HEK293 (cell line): ENCODE results near the gene AURKAIP1.

ENCODE experiments used
- CTCF ChIP-seq: fragments of 450-650 bp; formaldehyde crosslinking; IDR thresholded peaks from 2 replicates; pipeline ENCODE4 v1.5.1; 2016; ENCODE audit warnings: missing biosample characterization, missing genetic modification characterization
- GFI1B ChIP-seq: fragments of 450-650 bp; formaldehyde crosslinking; IDR thresholded peaks from 2 replicates; pipeline ENCODE4 v1.5.1; 2016; ENCODE audit warnings: missing biosample characterization, missing genetic modification characterization
- HIC1 ChIP-seq: fragments of 450-650 bp; formaldehyde crosslinking; IDR thresholded peaks from 2 replicates; pipeline ENCODE4 v1.5.1; 2016; ENCODE audit warnings: missing biosample characterization, missing genetic modification characterization
- IKZF3 ChIP-seq: fragments of 450-650 bp; IDR thresholded peaks from 2 replicates; pipeline ENCODE4 v1.5.0; 2018; ENCODE audit warnings: missing biosample characterization, mild to moderate bottlenecking, missing genetic modification characterization, moderate library complexity
- PRDM1 ChIP-seq: fragments of 450-650 bp; formaldehyde crosslinking; IDR thresholded peaks from 2 replicates; pipeline ENCODE4; 2016; ENCODE audit warnings: missing biosample characterization, missing genetic modification characterization
- PRDM10 ChIP-seq: fragments of 450-650 bp; formaldehyde crosslinking; IDR thresholded peaks from 2 replicates; pipeline ENCODE4 v1.5.1; 2016; ENCODE audit warnings: missing biosample characterization, missing genetic modification characterization
- SALL2 ChIP-seq: fragments of 450-650 bp; formaldehyde crosslinking; IDR thresholded peaks from 2 replicates; pipeline ENCODE4 v1.5.0; 2017; ENCODE audit warnings: missing biosample characterization, mild to moderate bottlenecking, missing genetic modification characterization, borderline replicate concordance
- SCRT1 ChIP-seq: fragments of 450-650 bp; formaldehyde crosslinking; IDR thresholded peaks from 2 replicates; pipeline ENCODE4 v1.5.1; 2016; ENCODE audit warnings: missing biosample characterization, missing genetic modification characterization, borderline replicate concordance
- SP7 ChIP-seq: fragments of 450-650 bp; formaldehyde crosslinking; IDR thresholded peaks from 2 replicates; pipeline ENCODE4 v1.5.1; 2016; ENCODE audit warnings: missing biosample characterization, missing genetic modification characterization
- TRIM28 ChIP-seq: IDR thresholded peaks from 2 replicates; pipeline ENCODE4 v1.6.1; 2011; ENCODE audit warnings: low read length, control low read depth, borderline replicate concordance
- ZBTB17 ChIP-seq: fragments of 450-650 bp; formaldehyde crosslinking; IDR thresholded peaks from 2 replicates; pipeline ENCODE4 v1.5.1; 2016; ENCODE audit warnings: missing biosample characterization, missing genetic modification characterization
- ZNF132 ChIP-seq: fragments of 450-650 bp; formaldehyde crosslinking; IDR thresholded peaks from 2 replicates; pipeline ENCODE4 v1.5.1; 2017; ENCODE audit warnings: missing biosample characterization, missing genetic modification characterization, borderline replicate concordance
- ZNF18 ChIP-seq: fragments of 450-650 bp; formaldehyde crosslinking; IDR thresholded peaks from 2 replicates; pipeline ENCODE4 v1.5.1; 2016; ENCODE audit warnings: missing biosample characterization, missing genetic modification characterization
- ZNF26 ChIP-seq: fragments of 450-650 bp; formaldehyde crosslinking; IDR thresholded peaks from 2 replicates; pipeline ENCODE4 v1.5.1; 2016; ENCODE audit warnings: missing biosample characterization, missing genetic modification characterization
- ZNF37A ChIP-seq: fragments of 450-650 bp; IDR thresholded peaks from 2 replicates; pipeline ENCODE4 v1.5.1; 2018; ENCODE audit warnings: missing biosample characterization, missing genetic modification characterization
- ZNF404 ChIP-seq: fragments of 450-650 bp; formaldehyde crosslinking; IDR thresholded peaks from 2 replicates; pipeline ENCODE4 v1.5.1; 2017; ENCODE audit warnings: missing biosample characterization, missing genetic modification characterization
- ZNF433 ChIP-seq: fragments of 450-650 bp; formaldehyde crosslinking; IDR thresholded peaks from 2 replicates; pipeline ENCODE4 v1.5.1; 2016; ENCODE audit warnings: missing biosample characterization, missing genetic modification characterization, low read depth
- ZNF488 ChIP-seq: fragments of 450-650 bp; formaldehyde crosslinking; IDR thresholded peaks from 2 replicates; pipeline ENCODE4 v1.5.1; 2016; ENCODE audit warnings: missing biosample characterization, missing genetic modification characterization
- ZNF776 ChIP-seq: fragments of 450-650 bp; formaldehyde crosslinking; IDR thresholded peaks from 2 replicates; pipeline ENCODE4 v1.5.0; 2017; ENCODE audit warnings: missing biosample characterization, missing genetic modification characterization, borderline replicate concordance
- ZSCAN18 ChIP-seq: fragments of 450-650 bp; formaldehyde crosslinking; IDR thresholded peaks from 2 replicates; pipeline ENCODE4 v1.5.1; 2016; ENCODE audit warnings: missing biosample characterization, missing genetic modification characterization
- ZSCAN23 ChIP-seq: fragments of 450-650 bp; formaldehyde crosslinking; IDR thresholded peaks from 2 replicates; pipeline ENCODE4 v1.5.1; 2016; ENCODE audit warnings: missing biosample characterization, missing genetic modification characterization
- ZSCAN30 ChIP-seq: fragments of 450-650 bp; IDR thresholded peaks from 2 replicates; pipeline ENCODE4 v1.5.1; 2018; ENCODE audit warnings: missing biosample characterization, mild to moderate bottlenecking, missing genetic modification characterization, moderate library complexity
- ZXDB ChIP-seq: fragments of 450-650 bp; formaldehyde crosslinking; IDR thresholded peaks from 2 replicates; pipeline ENCODE4 v1.5.1; 2016; ENCODE audit warnings: missing biosample characterization, missing genetic modification characterization

The AURKAIP1 gene

GRCh38 chr1:1402072-1402900, 27.3 kb upstream of the AURKAIP1 start (continued):
- 0 out of 2 replicates have a peak, but pooled peaks have one; percentile 22 for TF ChIP-seq ZSCAN30 (tag by site-specific recombination)
- TF ChIP-seq ZXDB (tag by site-specific recombination), result 0 out of 2 replicates have a peak, but pooled peaks have one; percentile 25
- peak; percentile 45; the same call in 1 of the 2 replicates for TF ChIP-seq SP7 (tag by site-specific recombination)
- TF ChIP-seq HIC1 (tag by site-specific recombination), result 0 out of 2 replicates have a peak, but pooled peaks have one; percentile 35
- TF ChIP-seq ZNF132 (tag by site-specific recombination), result no peak
- TF ChIP-seq ZNF26 (tag by site-specific recombination), result no peak
- no peak for TF ChIP-seq ZNF18 (tag by site-specific recombination)
- no peak for TF ChIP-seq ZNF776 (tag by site-specific recombination)
- 0 out of 2 replicates have a peak, but pooled peaks have one; percentile 54 for TF ChIP-seq PRDM1 (tag by site-specific recombination)
- no peak for TF ChIP-seq ZNF488
- TF ChIP-seq IKZF3 (tag by site-specific recombination), result peak; percentile 30; the same call in 1 of the 2 replicates
- TF ChIP-seq GFI1B (tag by site-specific recombination), result 0 out of 2 replicates have a peak, but pooled peaks have one; percentile 9
- TF ChIP-seq ZSCAN18 (tag by site-specific recombination), result no peak
- TF ChIP-seq SCRT1 (tag by site-specific recombination), result peak; percentile 96
- TF ChIP-seq ZNF404 (tag by site-specific recombination), result no peak
- TF ChIP-seq ZNF37A (tag by site-specific recombination), result no peak
- no peak for TF ChIP-seq ZSCAN23
- no peak for TF ChIP-seq SALL2
- TF ChIP-seq ZNF433 (tag by site-specific recombination), result no peak
- 0 out of 2 replicates have a peak, but pooled peaks have one; percentile 52 for TF ChIP-seq TRIM28
- peak; percentile 83 for TF ChIP-seq CTCF (tag by site-specific recombination)
- 0 out of 2 replicates have a peak, but pooled peaks have one; percentile 22 for TF ChIP-seq ZBTB17 (tag by site-specific recombination)
- TF ChIP-seq PRDM10 (tag by site-specific recombination), result peak; percentile 40; the same call in 1 of the 2 replicates
